ENCODE data around the gene CCDC50.

Gene CCDC50

GRCh38 chr3:191300422-191300821 is 28.8 kb upstream of the CCDC50 start:
- TF ChIP-seq PPARA (CRISPR knock-in tag; IDR thresholded peaks at IDR 0.05; ENCODE audit: borderline replicate concordance), result no peak
- TF ChIP-seq ZC3H10 (CRISPR knock-in tag; IDR thresholded peaks at IDR 0.05), result no peak
- no peak for TF ChIP-seq TSHZ2 (CRISPR knock-in tag; IDR thresholded peaks at IDR 0.05)
- no peak for TF ChIP-seq TOX (CRISPR knock-in tag; IDR thresholded peaks at IDR 0.05; ENCODE audit: borderline replicate concordance)
- TF ChIP-seq TCF4 (CRISPR knock-in tag; IDR thresholded peaks at IDR 0.05; ENCODE audit: borderline replicate concordance), result no peak
- no peak for ATAC-seq

GRCh38 chr3:191301017-191301416 is 28.2 kb upstream of the CCDC50 start:
- no peak for ATAC-seq
- TF ChIP-seq TSHZ2 (CRISPR knock-in tag; IDR thresholded peaks at IDR 0.05), result no peak
- TF ChIP-seq ZNF8 (CRISPR knock-in tag; IDR thresholded peaks at IDR 0.05), result no peak
- TF ChIP-seq PATZ1 (CRISPR knock-in tag; IDR thresholded peaks at IDR 0.05; ENCODE audit: borderline replicate concordance), result no peak
- TF ChIP-seq OSR1 (CRISPR knock-in tag; IDR thresholded peaks at IDR 0.05), result no peak
- no peak for TF ChIP-seq ARNTL (CRISPR knock-in tag; IDR thresholded peaks at IDR 0.05; ENCODE audit: borderline replicate concordance, low read depth)
- TF ChIP-seq ZFP3 (CRISPR knock-in tag; IDR thresholded peaks at IDR 0.05), result no peak
- no peak for TF ChIP-seq TOX (CRISPR knock-in tag; IDR thresholded peaks at IDR 0.05; ENCODE audit: borderline replicate concordance)
- TF ChIP-seq CSRNP3 (CRISPR knock-in tag; IDR thresholded peaks at IDR 0.05), result no peak
- TF ChIP-seq ZC3H10 (CRISPR knock-in tag; IDR thresholded peaks at IDR 0.05), result no peak
- no peak for TF ChIP-seq ZNF70 (CRISPR knock-in tag; IDR thresholded peaks at IDR 0.05)
- TF ChIP-seq GLIS3 (CRISPR knock-in tag; IDR thresholded peaks at IDR 0.05), result no peak

- ATAC-seq, result no peak
- no peak for TF ChIP-seq SNAI2 (CRISPR knock-in tag; IDR thresholded peaks at IDR 0.05)
- TF ChIP-seq ZNF8 (CRISPR knock-in tag; IDR thresholded peaks at IDR 0.05), result no peak
- no peak for TF ChIP-seq ZFP30 (CRISPR knock-in tag; IDR thresholded peaks at IDR 0.05)
- no peak for TF ChIP-seq ARNTL (CRISPR knock-in tag; IDR thresholded peaks at IDR 0.05; ENCODE audit: borderline replicate concordance, low read depth)
- TF ChIP-seq RARB (CRISPR knock-in tag; IDR thresholded peaks at IDR 0.05), result no peak
- no peak for TF ChIP-seq BACH2 (CRISPR knock-in tag; IDR thresholded peaks at IDR 0.05; ENCODE audit: borderline replicate concordance)
- TF ChIP-seq PATZ1 (CRISPR knock-in tag; IDR thresholded peaks at IDR 0.05; ENCODE audit: borderline replicate concordance), result no peak
- no peak for TF ChIP-seq ZNF70 (CRISPR knock-in tag; IDR thresholded peaks at IDR 0.05)
- no peak for TF ChIP-seq ESRRG (CRISPR knock-in tag; IDR thresholded peaks at IDR 0.05)
- no peak for TF ChIP-seq PPARA (CRISPR knock-in tag; IDR thresholded peaks at IDR 0.05; ENCODE audit: borderline replicate concordance)
- TF ChIP-seq GLIS3 (CRISPR knock-in tag; IDR thresholded peaks at IDR 0.05), result no peak
- TF ChIP-seq CSDC2 (CRISPR knock-in tag; IDR thresholded peaks at IDR 0.05), result no peak
- TF ChIP-seq OSR1 (CRISPR knock-in tag; IDR thresholded peaks at IDR 0.05), result no peak
- TF ChIP-seq CREB5 (CRISPR knock-in tag; IDR thresholded peaks at IDR 0.05; ENCODE audit: low read depth), result no peak
- no peak for TF ChIP-seq ISL1 (CRISPR knock-in tag; IDR thresholded peaks at IDR 0.05)
- TF ChIP-seq ZFP3 (CRISPR knock-in tag; IDR thresholded peaks at IDR 0.05), result no peak
- TF ChIP-seq CSRNP3 (CRISPR knock-in tag; IDR thresholded peaks at IDR 0.05), result no peak
- TF ChIP-seq TCF4 (CRISPR knock-in tag; IDR thresholded peaks at IDR 0.05; ENCODE audit: borderline replicate concordance), result no peak
Observed at GRCh38 chr3:191301782-191302411, 27.3 kb upstream of the CCDC50 start.

Data from SK-N-SH treated with all-trans-retinoic acid at 6 μM for 48 hours (cell line).